Measurements from ENCODE around the gene PLA2R1. TPM values are rescaled to one million over a fixed set of nuclear protein-coding genes. Genes with fewer than 3 reads are reported as not detected.

Gene PLA2R1
- total RNA-seq, 1 experiment from 2014 or later: 3.4 TPM

- Histone ChIP-seq H3K9me2 (replicated peaks; ENCODE audit: low read length) (no peaks in the 10 kb centered on the region), H3K36me3 (ENCODE audit: low read depth, low read length) (no peaks in the 10 kb centered on the region), H4K20me1 (ENCODE audit: low read length) (no peaks in the 10 kb centered on the region), H2AFZ (ENCODE audit: low read length) (no peak overlapping the region), H3K27ac (ENCODE audit: low read length) (no peak overlapping the region), H3K9me3 (ENCODE audit: low read length) (no peaks in the 10 kb centered on the region), H3K4me2 (ENCODE audit: low read length) (no peak overlapping the region), H3K4me1 (ENCODE audit: insufficient read depth, low read length) (peaks cover 24% of the 10 kb centered on the region), H3K79me2 (ENCODE audit: low read length) (no peaks in the 10 kb centered on the region), H3K27me3 (ENCODE audit: low read length) (no peaks in the 10 kb centered on the region), H3F3A (ENCODE audit: low read length, unreplicated experiment) (peaks cover 8% of the 10 kb centered on the region), H3K9ac (ENCODE audit: low read length) (no peak overlapping the region), H3K4me3 (ENCODE audit: low read length) (no peak overlapping the region)
- DNase-seq (no peak), ATAC-seq (no peak)
- ChIA-PET CTCF (no interaction called here), POLR2A (ENCODE audit: unreplicated experiment) (no interaction called here)
- TF ChIP-seq CTCF (conservative IDR thresholded peaks at IDR 0.05; ENCODE audit: low read depth, low read length): no peak
- TF ChIP-seq EZH2 (IDR thresholded peaks at IDR 0.05; ENCODE audit: low read length, unreplicated experiment): no peak
- no peak for TF ChIP-seq EZH2phosphoT487 (IDR thresholded peaks at IDR 0.05; ENCODE audit: borderline replicate concordance, low read length)
- intact Hi-C loops (cut with micrococcal nuclease): no loop called here
- no TSS peak for BruUV-seq (replicated peaks)
Measured at GRCh38 chr2:159905926-159906714, 156.3 kb downstream of the PLA2R1 start.

- TF ChIP-seq EZH2 (IDR thresholded peaks at IDR 0.05; ENCODE audit: low read length, unreplicated experiment) (no peak), CTCF (conservative IDR thresholded peaks at IDR 0.05; ENCODE audit: low read depth, low read length) (no peak), EZH2phosphoT487 (IDR thresholded peaks at IDR 0.05; ENCODE audit: borderline replicate concordance, low read length) (no peak)
- Histone ChIP-seq H3K27me3 (ENCODE audit: low read length) (no peaks in the 10 kb centered on the region), H2AFZ (ENCODE audit: low read length) (no peak overlapping the region), H3K4me1 (ENCODE audit: insufficient read depth, low read length) (peaks cover 24% of the 10 kb centered on the region), H3K79me2 (ENCODE audit: low read length) (no peaks in the 10 kb centered on the region), H3F3A (ENCODE audit: low read length, unreplicated experiment) (peaks cover 8% of the 10 kb centered on the region), H4K20me1 (ENCODE audit: low read length) (no peaks in the 10 kb centered on the region), H3K9me2 (replicated peaks; ENCODE audit: low read length) (no peaks in the 10 kb centered on the region), H3K9me3 (ENCODE audit: low read length) (no peaks in the 10 kb centered on the region), H3K36me3 (ENCODE audit: low read depth, low read length) (no peaks in the 10 kb centered on the region), H3K4me3 (ENCODE audit: low read length) (no peak overlapping the region), H3K27ac (ENCODE audit: low read length) (no peak overlapping the region), H3K4me2 (ENCODE audit: low read length) (no peak overlapping the region), H3K9ac (ENCODE audit: low read length) (no peak overlapping the region)
- no TSS peak for BruUV-seq (replicated peaks)
- no peak for ATAC-seq
- DNase-seq: no peak
- CTCF ChIA-PET: no interaction called here
- intact Hi-C loops (cut with micrococcal nuclease): no loop called here
- POLR2A ChIA-PET (ENCODE audit: unreplicated experiment): no interaction called here
Measured at GRCh38 chr2:159904959-159905305, 157.5 kb downstream of the PLA2R1 start.

- CTCF ChIA-PET: no interaction called here
- H3K4me2 ChIP-seq (ENCODE audit: low read length): no peak within 1 kb of the TSS
- no peaks in the 10 kb centered on the region for H4K20me1 ChIP-seq (ENCODE audit: low read length)
- H3K36me3 ChIP-seq (ENCODE audit: low read depth, low read length): no peaks in the 10 kb centered on the region
- no peak within 1 kb of the TSS for H3K4me3 ChIP-seq (ENCODE audit: low read length)
- H3K27me3 ChIP-seq (ENCODE audit: low read length): no peaks in the 10 kb centered on the region
- no peaks in the 10 kb centered on the region for H3K79me2 ChIP-seq (ENCODE audit: low read length)
- H3K9me2 ChIP-seq (replicated peaks; ENCODE audit: low read length): no peaks in the 10 kb centered on the region
- peaks cover 8% of the 10 kb centered on the region for H3F3A ChIP-seq (ENCODE audit: low read length, unreplicated experiment)
- no peak within 1 kb of the TSS for H2AFZ ChIP-seq (ENCODE audit: low read length)
- DNase-seq (no peak), ATAC-seq (no peak)
- no peak within 1 kb of the TSS for H3K9ac ChIP-seq (ENCODE audit: low read length)
- no peaks in the 10 kb centered on the region for H3K9me3 ChIP-seq (ENCODE audit: low read length)
- H3K4me1 ChIP-seq (ENCODE audit: insufficient read depth, low read length): peaks cover 21% of the 10 kb centered on the region
- no peak within 1 kb of the TSS for H3K27ac ChIP-seq (ENCODE audit: low read length)
- TF ChIP-seq EZH2phosphoT487 (IDR thresholded peaks at IDR 0.05; ENCODE audit: borderline replicate concordance, low read length) (no peak), CTCF (conservative IDR thresholded peaks at IDR 0.05; ENCODE audit: low read depth, low read length) (no peak), EZH2 (IDR thresholded peaks at IDR 0.05; ENCODE audit: low read length, unreplicated experiment) (no peak)
- BruUV-seq (replicated peaks): no TSS peak
- POLR2A ChIA-PET (ENCODE audit: unreplicated experiment): no interaction called here
- intact Hi-C loops (cut with micrococcal nuclease): no loop called here
Measured at GRCh38 chr2:159904127-159904958, 158.1 kb downstream of the PLA2R1 start, which contains the start of gene LY75. TSS of gene LY75 (minus strand) at chr2:159904756.

Data from PC-3 (cell line).